OCI-LY3 (cell line): ENCODE data around the gene ATPAF2.

Experiments used
- H2AFZ ChIP-seq: fragments of 200-600, 300-600 bp; shearing (Covaris generic); 2 replicates; pipeline ENCODE4 v1.6.0; 2014; ENCODE audit warnings: antibody characterized with exemption, low read depth, low read length
- H3K27ac ChIP-seq: fragments of 200-600, 300-600 bp; sonication (generic); 2 replicates; pipeline ENCODE4 v1.5.1; 2014; ENCODE audit warnings: mild to moderate bottlenecking, low read length, moderate library complexity, mixed read lengths
- H3K27me3 ChIP-seq: fragments of 200-600, 300-600 bp; sonication (generic); 2 replicates; pipeline ENCODE4 v1.6.1; 2014; ENCODE audit warnings: low read depth, low read length, mixed read lengths
- H3K36me3 ChIP-seq: fragments of 200-600, 300-600 bp; sonication (generic); replicated peaks from 2 replicates; pipeline ENCODE3; 2014; ENCODE audit warnings: low read depth, low read length, mixed read lengths
- H3K4me1 ChIP-seq: fragments of 300-600, 200-600 bp; sonication (generic); 2 replicates; pipeline ENCODE4 v1.6.1; 2014; ENCODE audit warnings: low read length, mixed read lengths
- H3K4me2 ChIP-seq: fragments of 200-600, 300-600 bp; sonication (generic); 2 replicates; pipeline ENCODE4 v1.6.1; 2014; ENCODE audit warnings: low read length, mixed read lengths
- H3K4me3 ChIP-seq: fragments of 300-600, 200-600 bp; sonication (generic); 2 replicates; pipeline ENCODE4 v1.5.1; 2014; ENCODE audit warnings: antibody characterized with exemption, mild to moderate bottlenecking, low read length, moderate library complexity
- H3K79me2 ChIP-seq: fragments of 300-600, 200-600 bp; shearing (Covaris generic); 2 replicates; pipeline ENCODE4 v1.6.1; 2014; ENCODE audit warnings: mild to moderate bottlenecking, low read length, mixed read lengths
- H3K9ac ChIP-seq: fragments of 300-600, 200-600 bp; shearing (Covaris generic); 2 replicates; pipeline ENCODE4 v1.6.0; 2014; ENCODE audit warnings: mild to moderate bottlenecking, low read length, moderate library complexity
- H3K9me3 ChIP-seq: fragments of 200-600, 300-600 bp; shearing (Covaris generic); 2 replicates; pipeline ENCODE4 v1.6.1; 2014; ENCODE audit warnings: low read length, mixed read lengths; ENCODE audit not compliant: insufficient read depth
- H4K20me1 ChIP-seq: fragments of 200-600, 300-600 bp; sonication (generic); 2 replicates; pipeline ENCODE4 v1.6.1; 2016; ENCODE audit warnings: low read length, mixed read lengths; ENCODE audit not compliant: insufficient read depth
- EZH2phosphoT487 ChIP-seq: fragments of 200-600 bp; shearing (Covaris generic); IDR thresholded peaks from 2 replicates; pipeline ENCODE4 v1.6.1; 2018; ENCODE audit warnings: antibody characterized with exemption, mixed run types, low read depth
- TF ChIP-seq, protein P1 (sequence below): fragments of 200-600, 300-600 bp; sonication (generic); IDR thresholded peaks from 2 replicates; pipeline ENCODE4 v1.5.1; 2014; ENCODE audit warnings: antibody characterized with exemption, low read length, low read depth

ATPAF2 gene

DNA sequence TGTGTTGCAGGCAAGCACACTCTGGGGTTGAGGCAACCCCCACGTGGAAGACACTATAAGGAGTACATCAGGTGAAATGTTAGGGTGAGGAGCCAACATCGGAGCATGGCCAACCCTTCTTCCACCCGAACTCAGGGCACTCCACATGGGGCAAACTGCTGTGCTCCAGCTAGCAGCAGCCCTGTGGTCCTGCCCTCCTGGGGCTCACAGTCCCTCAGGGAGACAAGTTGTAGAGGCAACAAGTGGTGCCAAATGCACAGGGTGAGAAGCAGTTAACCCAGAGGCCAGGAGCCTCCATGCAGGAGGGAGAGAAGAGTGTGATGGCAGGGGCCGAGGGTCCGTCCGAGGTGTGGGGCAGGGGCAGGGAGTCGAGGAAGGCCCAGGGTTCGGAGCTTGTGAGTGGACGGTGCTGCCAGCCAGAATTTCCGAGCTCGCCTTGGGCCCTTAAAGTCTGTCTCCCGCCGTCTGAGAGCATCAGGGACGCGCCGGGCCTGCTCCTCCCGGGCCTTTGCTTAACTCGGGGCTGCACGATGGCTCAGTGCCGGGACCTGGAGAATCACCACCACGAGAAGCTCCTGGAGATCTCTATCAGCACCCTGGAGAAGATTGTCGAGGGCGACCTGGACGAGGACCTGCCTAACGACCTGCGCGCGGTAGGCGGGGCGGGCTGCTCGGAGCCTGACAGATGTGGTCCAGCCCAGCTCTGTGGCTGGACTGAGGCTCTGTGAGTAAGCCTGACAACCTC is 32.3 kb downstream of the ATPAF2 start:
- H3K27me3 ChIP-seq, result no peaks in the 10 kb centered on the region
- TF ChIP-seq EZH2phosphoT487, result no peak
- TF ChIP-seq, protein P1, sequence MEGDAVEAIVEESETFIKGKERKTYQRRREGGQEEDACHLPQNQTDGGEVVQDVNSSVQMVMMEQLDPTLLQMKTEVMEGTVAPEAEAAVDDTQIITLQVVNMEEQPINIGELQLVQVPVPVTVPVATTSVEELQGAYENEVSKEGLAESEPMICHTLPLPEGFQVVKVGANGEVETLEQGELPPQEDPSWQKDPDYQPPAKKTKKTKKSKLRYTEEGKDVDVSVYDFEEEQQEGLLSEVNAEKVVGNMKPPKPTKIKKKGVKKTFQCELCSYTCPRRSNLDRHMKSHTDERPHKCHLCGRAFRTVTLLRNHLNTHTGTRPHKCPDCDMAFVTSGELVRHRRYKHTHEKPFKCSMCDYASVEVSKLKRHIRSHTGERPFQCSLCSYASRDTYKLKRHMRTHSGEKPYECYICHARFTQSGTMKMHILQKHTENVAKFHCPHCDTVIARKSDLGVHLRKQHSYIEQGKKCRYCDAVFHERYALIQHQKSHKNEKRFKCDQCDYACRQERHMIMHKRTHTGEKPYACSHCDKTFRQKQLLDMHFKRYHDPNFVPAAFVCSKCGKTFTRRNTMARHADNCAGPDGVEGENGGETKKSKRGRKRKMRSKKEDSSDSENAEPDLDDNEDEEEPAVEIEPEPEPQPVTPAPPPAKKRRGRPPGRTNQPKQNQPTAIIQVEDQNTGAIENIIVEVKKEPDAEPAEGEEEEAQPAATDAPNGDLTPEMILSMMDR, result no peak
- H3K4me3 ChIP-seq, result no peak overlapping the region
- H3K9me3 ChIP-seq, result no peaks in the 10 kb centered on the region
- no peak overlapping the region for H2AFZ ChIP-seq
- no peaks in the 10 kb centered on the region for H4K20me1 ChIP-seq
- H3K36me3 ChIP-seq, result no peaks in the 10 kb centered on the region
- no peak overlapping the region for H3K27ac ChIP-seq
- H3K4me1 ChIP-seq, result no peaks in the 10 kb centered on the region
- no peaks in the 10 kb centered on the region for H3K79me2 ChIP-seq
- no peak overlapping the region for H3K4me2 ChIP-seq
- no peak overlapping the region for H3K9ac ChIP-seq

DNA sequence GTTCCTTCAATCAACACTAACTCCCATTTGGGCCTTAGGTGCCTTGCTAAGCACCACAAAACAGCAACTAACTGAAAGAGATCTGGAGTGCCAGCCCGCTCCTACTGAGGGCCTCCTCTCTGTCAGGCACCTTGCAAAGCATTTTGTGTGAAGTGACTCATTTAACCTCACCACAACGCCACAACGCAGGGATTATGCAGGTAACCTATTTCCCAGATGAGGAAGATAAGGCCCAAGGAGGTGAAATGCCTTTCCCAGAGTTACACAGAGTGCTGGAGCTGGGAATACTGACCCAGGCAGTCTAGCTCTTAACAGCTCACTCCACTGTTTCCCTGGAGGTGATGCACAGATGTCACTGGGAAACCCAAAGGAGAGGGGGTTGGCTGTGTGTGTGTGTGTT is 33.5 kb downstream of the ATPAF2 start:
- no peaks in the 10 kb centered on the region for H3K79me2 ChIP-seq
- no peak overlapping the region for H3K9ac ChIP-seq
- no peak overlapping the region for H3K4me3 ChIP-seq
- no peaks in the 10 kb centered on the region for H3K27me3 ChIP-seq
- TF ChIP-seq, protein P1, result no peak
- TF ChIP-seq EZH2phosphoT487, result no peak
- H3K4me2 ChIP-seq, result no peak overlapping the region
- no peaks in the 10 kb centered on the region for H3K9me3 ChIP-seq
- no peaks in the 10 kb centered on the region for H4K20me1 ChIP-seq
- no peak overlapping the region for H2AFZ ChIP-seq
- H3K36me3 ChIP-seq, result no peaks in the 10 kb centered on the region
- H3K27ac ChIP-seq, result no peak overlapping the region
- no peaks in the 10 kb centered on the region for H3K4me1 ChIP-seq

DNA sequence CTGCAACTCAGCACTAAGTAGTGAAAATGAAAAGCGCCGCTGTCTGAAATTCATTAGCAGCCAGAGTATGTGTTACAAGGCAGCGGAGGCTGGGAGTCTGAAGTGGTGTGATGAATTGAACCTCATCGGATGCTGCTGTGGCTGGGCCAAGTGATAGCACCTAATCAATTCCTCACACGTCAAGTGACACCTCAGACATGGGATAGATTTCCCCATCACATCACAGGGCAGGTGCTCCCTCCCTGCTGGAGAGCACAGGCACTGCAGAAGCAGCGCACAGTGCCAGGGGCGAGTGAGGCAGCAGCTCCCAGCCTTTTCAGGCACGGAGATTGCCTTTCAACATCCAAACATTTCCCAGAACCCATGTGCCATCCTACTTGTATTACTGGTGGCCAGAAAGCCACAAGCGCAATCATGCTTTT is 34.1 kb downstream of the ATPAF2 start:
- Histone ChIP-seq H3K79me2 (no peaks in the 10 kb centered on the region), H4K20me1 (no peaks in the 10 kb centered on the region), H3K9ac (no peak overlapping the region), H3K27ac (no peak overlapping the region), H2AFZ (no peak overlapping the region), H3K4me2 (no peak overlapping the region), H3K27me3 (no peaks in the 10 kb centered on the region), H3K4me1 (no peaks in the 10 kb centered on the region), H3K36me3 (no peaks in the 10 kb centered on the region), H3K4me3 (no peak overlapping the region), H3K9me3 (no peaks in the 10 kb centered on the region)
- TF ChIP-seq, protein P1, result no peak
- no peak for TF ChIP-seq EZH2phosphoT487

DNA sequence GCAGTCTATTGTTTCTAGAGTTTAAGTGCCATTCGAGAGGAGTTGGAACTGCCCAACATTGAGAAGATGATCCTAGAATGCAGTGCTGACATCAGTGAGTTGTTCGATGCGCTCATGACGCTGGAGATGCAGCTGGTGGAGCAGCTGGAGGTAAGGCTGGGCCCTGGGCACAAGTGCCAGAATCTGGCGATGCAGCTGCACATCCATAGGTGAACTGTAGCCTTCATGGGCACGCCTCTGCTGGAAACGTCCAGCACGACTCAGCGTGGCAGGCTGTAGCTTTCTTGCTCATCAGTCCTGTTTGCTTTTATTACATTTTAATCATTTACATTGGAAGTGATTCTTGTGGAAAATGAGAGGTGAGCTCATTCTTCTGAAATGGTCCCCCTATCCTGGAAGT is 34.6 kb downstream of the ATPAF2 start:
- H4K20me1 ChIP-seq, result no peaks in the 10 kb centered on the region
- no peak overlapping the region for H3K4me2 ChIP-seq
- no peaks in the 10 kb centered on the region for H3K4me1 ChIP-seq
- H3K27me3 ChIP-seq, result no peaks in the 10 kb centered on the region
- TF ChIP-seq, protein P1, result no peak
- TF ChIP-seq EZH2phosphoT487, result no peak
- H3K9me3 ChIP-seq, result no peaks in the 10 kb centered on the region
- H3K27ac ChIP-seq, result no peak overlapping the region
- no peaks in the 10 kb centered on the region for H3K79me2 ChIP-seq
- H3K4me3 ChIP-seq, result no peak overlapping the region
- no peak overlapping the region for H2AFZ ChIP-seq
- H3K36me3 ChIP-seq, result no peaks in the 10 kb centered on the region
- H3K9ac ChIP-seq, result no peak overlapping the region
